SK-N-SH (cell line): ENCODE data around the gene ANKRD33B.

Source experiments
- CTCF ChIP-seq: fragments of 200-600 bp; sonication (generic); IDR thresholded peaks from 2 replicates; pipeline ENCODE4 v1.6.1; 2017; ENCODE audit warnings: antibody characterized with exemption, mild to moderate bottlenecking, moderate library complexity
- NRF1 ChIP-seq: IDR thresholded peaks from 2 replicates; pipeline ENCODE4 v1.6.1; 2012; ENCODE audit warnings: low read depth, mild to moderate bottlenecking, low read length
- RFX5 ChIP-seq: IDR thresholded peaks from 2 replicates; pipeline ENCODE4 v1.6.1; 2012; ENCODE audit warnings: mild to moderate bottlenecking, improper control_type of control experiment, low read length
- YY1 ChIP-seq: IDR thresholded peaks from 2 replicates; pipeline ENCODE4 v1.4.0; 2012; ENCODE audit warnings: low read depth, mild to moderate bottlenecking

- TF ChIP-seq CTCF (no peak), NRF1 (no peak), RFX5 (no peak), YY1 (no peak)
These were observed 98.2 kb downstream of the ANKRD33B start for GRCh38 chr5:10662083-10662482.
